Posterior vena cava (tissue), 2 donors: ENCODE data around the gene PRR36. TPM values are rescaled to one million over a fixed set of nuclear protein-coding genes. Genes with fewer than 3 reads are reported as not detected.

Experiments
- DNase-seq: peaks from one replicate; pipeline ENCODE4 v3.0.0-alpha.2; 2020; ENCODE audit warnings: low spot score
- intact Hi-C, 2 donors: fragments of 100-400 bp; cut with DNase I; formaldehyde crosslinking; loops; one replicate each; pipeline versions ENCODE4 v1.14.1 to v1.14.2; 2022 to 2023
- total RNA-seq, 2 donors: library from RNA; stranded (reverse); fragmentation: NEBNext Ultra II Directional; extraction: Animal tissue kit (Norgen Biotek cat#: 25700); gene quantifications; one replicate each; pipeline ENCODE4 v1.2.1, GENCODE V29; 2021
- donor health status: DM: yes; HTN: yes; CAD: no.
- donor health status: DM: yes; HTN: yes; CAD: no.

The PRR36 gene
- total RNA-seq, 2 donors from 2014 or later = 0.09 to 0.14 TPM

DNA sequence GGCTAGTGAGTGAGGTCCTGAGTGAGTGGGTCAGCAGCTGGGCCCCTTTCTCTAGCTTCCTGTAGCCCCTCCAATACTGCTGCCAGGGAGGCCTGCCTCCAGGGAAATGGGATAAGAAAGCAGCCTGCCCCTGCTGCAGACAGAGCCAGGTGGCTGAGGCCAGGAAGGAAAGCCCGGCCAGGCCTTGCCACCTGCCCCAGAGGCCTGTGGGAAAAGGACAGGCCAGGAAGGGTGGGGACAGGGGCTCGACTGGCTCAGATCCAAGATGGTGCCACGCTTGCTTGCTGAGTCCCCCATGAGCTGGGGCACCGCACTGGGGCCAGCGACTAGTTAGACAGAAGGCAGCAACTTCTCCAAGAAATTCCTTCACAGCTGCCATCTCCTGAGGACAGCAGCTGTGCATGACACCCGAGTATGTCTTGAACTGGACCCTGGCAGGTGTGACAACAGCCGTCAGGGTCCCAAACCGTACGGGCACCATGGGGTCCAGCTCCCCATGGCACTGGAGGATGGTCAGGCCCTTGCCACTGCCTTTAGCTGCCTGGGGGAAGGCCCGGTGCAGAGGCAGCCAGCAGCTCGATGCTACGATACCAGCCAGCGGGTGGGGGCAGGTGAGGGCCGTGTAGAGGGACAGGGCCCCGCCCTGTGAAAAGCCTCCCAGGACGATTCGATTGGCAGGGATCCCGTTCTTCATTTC lies 5.1 kb upstream of the PRR36 start:
- DNase-seq = no peak
- intact Hi-C loops = no loop called here

GRCh38 chr19:7877249-7877836 lies 3.2 kb upstream of the PRR36 start:
- no peak for DNase-seq
- intact Hi-C loops = no loop called here

- intact Hi-C loops = loop anchor here in 1 of 2 donors (1.0 kb wide), 1 partner anchor 45 kb away; the partner anchor contains the start of gene EVI5L
- no peak for DNase-seq
These were observed 695 bp upstream of the PRR36 start for GRCh38 chr19:7874897-7875273.

- intact Hi-C loops = loop anchor here in 1 of 2 donors (1.0 kb wide), 1 partner anchor 43 kb away; the partner anchor contains the start of gene EVI5L
- no peak for DNase-seq
These were observed 700 bp downstream of the PRR36 start for GRCh38 chr19:7873304-7874075.

DNA sequence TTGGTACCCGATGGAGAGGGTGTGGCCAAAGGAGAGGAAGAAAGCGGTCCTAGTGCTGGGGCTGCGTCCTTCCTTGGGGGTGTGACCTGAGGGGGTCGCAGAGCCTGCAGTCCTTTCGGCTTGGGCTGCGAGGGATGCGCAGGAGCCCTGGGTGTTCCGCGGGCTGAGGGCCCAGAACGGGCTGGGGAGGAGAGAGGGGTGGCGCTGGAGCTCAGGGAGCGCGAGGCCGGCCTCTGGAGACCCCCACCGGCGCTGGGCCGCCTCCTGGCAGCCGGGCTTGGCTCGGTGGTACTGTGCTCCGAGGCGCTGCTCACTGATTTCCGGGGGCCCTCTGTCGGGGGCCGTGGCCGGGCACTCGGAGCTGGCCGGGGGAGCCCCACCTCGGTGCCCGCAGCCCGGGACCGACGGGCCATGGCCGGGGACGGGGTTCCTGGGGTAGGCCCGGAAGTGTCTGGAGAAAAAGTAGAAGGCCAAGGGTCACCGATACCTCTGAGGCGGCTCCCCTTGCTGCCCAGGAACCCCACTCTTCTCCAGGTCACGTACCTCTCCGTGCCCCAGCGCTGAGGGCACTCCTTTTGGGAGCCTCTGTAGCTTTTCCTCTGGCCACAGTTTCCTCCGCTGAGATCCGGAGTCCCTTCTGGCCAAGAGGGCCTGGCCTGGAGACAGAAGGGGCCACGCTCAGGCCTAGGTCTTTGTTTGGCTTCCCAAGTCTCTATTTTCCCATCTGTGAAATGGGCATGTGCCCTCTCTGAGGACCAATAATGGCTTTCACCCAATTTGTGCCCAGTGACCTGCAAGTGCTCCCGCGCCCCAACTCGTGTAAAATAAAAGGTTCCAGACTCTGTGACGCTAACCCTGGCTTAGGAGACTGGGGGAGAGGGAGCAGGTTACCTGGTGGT lies 1.6 kb downstream of the PRR36 start:
- no peak for DNase-seq

DNA sequence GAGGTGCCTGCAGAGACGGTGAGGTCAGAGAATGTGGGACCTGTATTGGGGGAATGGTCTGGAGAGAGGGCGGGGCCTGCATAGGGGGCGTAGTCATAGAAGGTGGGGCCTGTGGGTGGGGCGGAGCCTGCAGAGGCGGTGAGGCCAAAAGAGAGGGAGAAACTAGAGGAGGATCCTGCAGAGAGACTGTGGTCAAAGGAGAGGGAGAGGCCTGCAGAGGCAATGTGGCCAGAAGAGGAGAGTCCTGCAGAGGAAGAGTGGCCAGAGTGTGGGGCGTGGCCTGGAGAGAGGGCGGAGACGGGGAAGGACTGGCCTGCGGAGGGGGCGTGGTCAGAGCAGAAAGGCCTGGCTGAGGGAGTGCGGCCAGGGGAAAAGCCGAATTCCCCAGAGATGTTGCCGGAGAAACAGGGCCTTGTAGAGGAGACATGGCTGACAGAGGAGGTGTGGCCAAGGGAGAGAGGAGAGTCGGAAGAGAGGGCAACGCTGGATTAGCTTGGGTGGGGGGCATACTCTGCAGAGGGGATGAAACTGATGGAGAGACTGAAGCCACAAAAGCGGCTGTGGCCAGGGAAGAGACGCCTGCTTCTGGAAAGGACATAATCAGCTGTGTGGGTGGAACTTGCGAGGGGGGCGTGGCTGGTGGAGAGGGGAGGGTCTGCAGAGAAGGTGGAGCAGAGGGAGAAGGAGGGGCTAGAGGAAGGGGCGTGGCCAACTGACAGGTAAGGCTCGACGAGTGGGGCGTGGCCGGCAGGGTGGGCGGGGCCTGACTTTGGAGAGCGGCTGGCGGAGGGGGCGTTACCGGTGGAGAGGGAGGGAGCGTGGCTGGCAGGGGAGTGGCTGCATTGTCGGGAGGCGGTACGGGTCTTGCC lies 2.5 kb downstream of the PRR36 start:
- DNase-seq = peak; percentile 96
- intact Hi-C loops = no loop called here

More for the DNA sequence above, 1.6 kb downstream of the PRR36 start:
- intact Hi-C loops = no loop called here

DNA sequence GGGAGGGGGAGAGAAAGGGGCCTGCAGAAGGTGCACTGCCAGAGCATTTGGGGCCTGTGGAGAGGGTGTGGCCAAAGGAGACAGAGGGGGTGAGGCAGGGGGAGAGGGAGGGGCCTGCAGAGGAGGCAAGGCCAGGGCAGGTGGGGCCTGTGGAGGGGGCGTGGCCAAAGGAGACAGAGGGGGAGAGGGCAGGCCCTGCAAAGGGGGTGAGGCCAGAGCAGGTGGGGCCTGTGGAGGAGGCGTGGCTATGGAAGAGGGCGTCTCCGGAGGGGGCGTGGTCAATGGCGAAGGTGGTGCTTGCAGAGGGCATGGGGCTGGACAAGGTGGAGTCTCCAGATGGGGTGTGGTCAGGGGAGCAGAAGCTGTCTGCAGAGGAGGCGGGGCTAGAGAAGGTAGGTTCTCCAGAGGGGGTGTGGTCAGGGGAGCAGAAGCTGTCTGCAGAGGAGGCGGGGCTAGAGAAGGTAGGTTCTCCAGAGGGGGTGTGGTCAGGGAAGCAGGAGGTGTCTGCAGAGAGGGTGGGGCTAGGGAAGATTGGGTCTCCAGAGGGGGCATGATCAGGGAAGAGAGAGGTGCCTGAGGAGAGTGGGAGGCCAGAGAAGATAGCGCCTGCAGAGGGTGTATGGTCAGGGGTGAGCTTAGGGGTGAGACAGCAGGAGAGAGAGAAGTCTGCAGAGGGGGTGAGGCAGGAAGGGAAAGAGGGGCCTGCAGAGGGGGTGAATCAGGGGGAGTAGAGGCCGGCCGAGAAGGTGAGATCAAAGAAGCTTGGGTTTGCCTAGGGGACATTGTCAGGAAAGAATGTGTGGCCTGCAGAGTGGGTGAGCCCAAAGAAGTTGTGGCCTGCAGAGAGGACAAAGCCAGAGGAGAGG lies 3.4 kb downstream of the PRR36 start:
- intact Hi-C loops = no loop called here
- DNase-seq = no peak

GRCh38 chr19:7869910-7870511 lies 4.2 kb downstream of the PRR36 start:
- peak; percentile 90 for DNase-seq
- intact Hi-C loops = no loop called here

- no peak for DNase-seq
- intact Hi-C loops = no loop called here
These were observed 4.7 kb downstream of the PRR36 start for GRCh38 chr19:7869453-7869909.

DNA sequence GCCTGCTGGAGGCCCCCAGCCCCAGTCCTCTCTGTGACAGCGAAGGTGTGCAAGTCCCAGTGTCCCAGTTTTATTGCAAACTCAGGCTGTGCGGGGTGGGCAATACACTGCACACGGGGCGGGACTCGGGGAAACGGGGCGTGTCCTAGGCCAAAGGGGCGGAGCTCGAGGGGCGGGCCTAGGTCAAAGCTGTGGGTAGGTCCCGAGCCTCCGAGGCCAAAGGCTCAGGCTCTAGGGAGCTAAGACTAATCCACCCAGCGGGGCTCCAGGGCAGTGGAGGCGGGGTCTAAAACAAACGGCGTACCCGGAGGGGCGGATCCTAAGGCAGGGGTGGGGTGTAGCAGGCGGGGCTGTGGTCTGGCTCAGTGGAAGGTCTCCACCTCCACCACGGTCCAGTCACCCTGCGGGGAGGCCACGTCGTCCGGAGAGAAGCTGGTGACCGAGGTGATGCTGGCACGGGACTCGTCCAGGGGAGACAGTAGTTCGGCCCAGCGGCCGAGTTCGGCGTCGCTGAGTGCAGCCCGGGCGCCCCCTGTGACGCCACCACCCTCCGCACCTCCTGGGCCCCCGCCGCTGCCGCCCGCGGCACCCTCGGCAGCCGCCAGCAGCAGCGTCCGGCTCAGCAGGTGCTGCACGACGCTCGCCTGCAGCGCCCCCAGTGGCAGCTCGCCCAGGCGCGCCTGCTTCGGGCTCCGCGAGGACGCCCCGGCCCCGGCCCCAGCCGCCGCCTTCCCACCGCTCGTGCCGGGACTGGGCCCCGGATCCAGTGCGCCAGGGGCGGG lies 5.3 kb downstream of the PRR36 start:
- intact Hi-C loops = no loop called here
- peak; percentile 88 for DNase-seq

- intact Hi-C loops = no loop called here
- no peak for DNase-seq
These were observed 5.9 kb downstream of the PRR36 start for GRCh38 chr19:7868326-7868670.

GRCh38 chr19:7867092-7867844 lies 6.9 kb downstream of the PRR36 start:
- intact Hi-C loops = no loop called here
- DNase-seq = no peak

GRCh38 chr19:7866399-7867091 lies 7.6 kb downstream of the PRR36 start:
- DNase-seq = no peak
- intact Hi-C loops = no loop called here

GRCh38 chr19:7865262-7865911 lies 8.8 kb downstream of the PRR36 start:
- DNase-seq = no peak
- intact Hi-C loops = no loop called here

DNA sequence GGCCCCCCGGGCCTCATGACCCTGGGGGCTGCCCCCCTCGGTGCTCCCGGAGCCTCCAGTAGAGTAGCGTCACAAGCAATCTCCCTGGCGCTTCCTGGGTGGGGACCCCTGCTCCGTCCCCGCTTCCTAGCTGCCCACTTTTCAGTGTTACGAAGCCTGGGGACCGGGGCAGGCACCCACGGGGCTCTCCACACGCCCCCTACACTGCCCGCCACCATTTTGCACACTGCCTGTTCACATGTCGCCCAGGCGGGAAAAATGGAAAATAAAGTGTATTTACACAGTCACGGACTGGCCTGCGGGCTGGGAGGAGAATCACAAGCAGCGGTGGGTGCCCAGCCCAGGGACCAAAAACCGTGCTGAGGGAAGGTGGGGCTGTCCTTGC lies 9.5 kb downstream of the PRR36 start:
- DNase-seq = no peak
- intact Hi-C loops = no loop called here
